ENCODE data around the gene CFAP99.

The CFAP99 gene

GRCh38 chr4:2408976-2409375, 9.8 kb upstream of the CFAP99 start:
- no peaks in the 10 kb centered on the region for H3K36me3 ChIP-seq (ENCODE audit: insufficient read depth, low read length)
- no peak overlapping the region for H3K9ac ChIP-seq (ENCODE audit: low read depth, low read length)
- H3K27me3 ChIP-seq (ENCODE audit: insufficient read depth, low read length, poor library complexity): peaks cover 15% of the 10 kb centered on the region
- no peak overlapping the region for H3K4me3 ChIP-seq (ENCODE audit: low read depth in 1 of 2, low read length in 2 of 2)
- H3K4me1 ChIP-seq (ENCODE audit: insufficient read depth, low read length): peaks cover 26% of the 10 kb centered on the region
- H3K4me2 ChIP-seq (ENCODE audit: insufficient read depth, low read length): no peak overlapping the region
- TF ChIP-seq CTCF (IDR thresholded peaks at IDR 0.05; ENCODE audit: borderline replicate concordance, extremely low read depth, low read length, poor library complexity, severe bottlenecking) (no peak), EZH2 (IDR thresholded peaks at IDR 0.05; ENCODE audit: borderline replicate concordance, low read depth, low read length, severe bottlenecking) (no peak)
- no peaks in the 10 kb centered on the region for H3K79me2 ChIP-seq (ENCODE audit: insufficient read depth, low read length)
- H2AFZ ChIP-seq (ENCODE audit: low read depth, low read length): no peak overlapping the region
- DNase-seq (no peak), ATAC-seq (ENCODE audit: insufficient read depth, low read depth) (no peak)
- no peaks in the 10 kb centered on the region for H3K9me3 ChIP-seq (ENCODE audit: insufficient read depth, low read length, severe bottlenecking)
- peaks cover 55% of the 10 kb centered on the region for H4K20me1 ChIP-seq (ENCODE audit: insufficient read depth, low read length)
- no peak overlapping the region for H3K27ac ChIP-seq (ENCODE audit: low read length)

- H3K79me2 ChIP-seq (ENCODE audit: insufficient read depth, low read length): no peaks in the 10 kb centered on the region
- H3K4me3 ChIP-seq (ENCODE audit: low read depth in 1 of 2, low read length in 2 of 2): no peak overlapping the region
- peaks cover 30% of the 10 kb centered on the region for H3K4me1 ChIP-seq (ENCODE audit: insufficient read depth, low read length)
- no peak overlapping the region for H2AFZ ChIP-seq (ENCODE audit: low read depth, low read length)
- peaks cover 15% of the 10 kb centered on the region for H3K27me3 ChIP-seq (ENCODE audit: insufficient read depth, low read length, poor library complexity)
- DNase-seq: no peak
- TF ChIP-seq CTCF (IDR thresholded peaks at IDR 0.05; ENCODE audit: borderline replicate concordance, extremely low read depth, low read length, poor library complexity, severe bottlenecking) (no peak), EZH2 (IDR thresholded peaks at IDR 0.05; ENCODE audit: borderline replicate concordance, low read depth, low read length, severe bottlenecking) (no peak)
- H3K4me2 ChIP-seq (ENCODE audit: insufficient read depth, low read length): no peak overlapping the region
- no peak overlapping the region for H3K9ac ChIP-seq (ENCODE audit: low read depth, low read length)
- no peaks in the 10 kb centered on the region for H3K9me3 ChIP-seq (ENCODE audit: insufficient read depth, low read length, severe bottlenecking)
- peaks cover 59% of the 10 kb centered on the region for H4K20me1 ChIP-seq (ENCODE audit: insufficient read depth, low read length)
- H3K36me3 ChIP-seq (ENCODE audit: insufficient read depth, low read length): no peaks in the 10 kb centered on the region
- H3K27ac ChIP-seq (ENCODE audit: low read length): no peak overlapping the region
- no peak for ATAC-seq (ENCODE audit: insufficient read depth, low read depth)
Observed at GRCh38 chr4:2409381-2409783, 9.4 kb upstream of the CFAP99 start.

- Histone ChIP-seq H3K9ac (ENCODE audit: low read depth, low read length) (no peak overlapping the region), H3K4me1 (ENCODE audit: insufficient read depth, low read length) (peaks cover 34% of the 10 kb centered on the region), H3K79me2 (ENCODE audit: insufficient read depth, low read length) (no peaks in the 10 kb centered on the region), H3K36me3 (ENCODE audit: insufficient read depth, low read length) (no peaks in the 10 kb centered on the region), H4K20me1 (ENCODE audit: insufficient read depth, low read length) (peaks cover 73% of the 10 kb centered on the region), H3K4me3 (ENCODE audit: low read depth in 1 of 2, low read length in 2 of 2) (0 out of 4 replicates have a peak overlapping the region, but pooled peaks of 1 of the 2 experiments have one; percentile 36), H3K27me3 (ENCODE audit: insufficient read depth, low read length, poor library complexity) (peaks cover 32% of the 10 kb centered on the region), H2AFZ (ENCODE audit: low read depth, low read length) (no peak overlapping the region), H3K4me2 (ENCODE audit: insufficient read depth, low read length) (peak overlapping the region; percentile 59), H3K9me3 (ENCODE audit: insufficient read depth, low read length, severe bottlenecking) (no peaks in the 10 kb centered on the region), H3K27ac (ENCODE audit: low read length) (no peak overlapping the region)
- DNase-seq: no peak
- TF ChIP-seq CTCF (IDR thresholded peaks at IDR 0.05; ENCODE audit: borderline replicate concordance, extremely low read depth, low read length, poor library complexity, severe bottlenecking) (no peak), EZH2 (IDR thresholded peaks at IDR 0.05; ENCODE audit: borderline replicate concordance, low read depth, low read length, severe bottlenecking) (no peak)
- no peak for ATAC-seq (ENCODE audit: insufficient read depth, low read depth)
Observed at GRCh38 chr4:2411786-2412510, 6.8 kb upstream of the CFAP99 start.
